CD4-positive, alpha-beta T cell treated with Interleukin-4 for 4 hours (primary cell): ENCODE results near the gene SF3B3.
"Not testable (repeated sequence)": the region's sequence is repeated elsewhere in the genome, so short reads cannot be mapped to it uniquely, and the experiment has no call there.

ENCODE experiments used
- DNase-seq: peaks from one replicate; pipeline ENCODE4 v3.0.0-alpha.2; 2020

The SF3B3 gene

DNA sequence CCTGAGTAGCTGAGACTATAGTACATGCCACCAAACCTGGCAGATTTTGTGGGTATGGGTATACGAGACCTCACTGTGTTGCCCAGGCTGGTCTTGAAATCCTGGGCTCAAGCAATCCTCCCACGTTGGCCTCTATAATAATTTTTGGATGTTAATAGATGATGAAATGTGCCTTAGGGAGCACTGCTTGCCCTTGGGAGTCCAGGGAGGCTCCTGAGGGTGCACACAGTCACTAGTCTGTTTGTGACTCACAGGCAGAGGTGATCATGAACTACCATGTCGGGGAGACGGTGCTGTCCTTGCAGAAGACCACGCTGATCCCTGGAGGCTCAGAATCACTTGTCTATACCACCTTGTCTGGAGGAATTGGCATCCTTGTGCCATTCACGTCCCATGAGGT, 46.1 kb downstream of the SF3B3 start:
- DNase-seq: no peak

DNA sequence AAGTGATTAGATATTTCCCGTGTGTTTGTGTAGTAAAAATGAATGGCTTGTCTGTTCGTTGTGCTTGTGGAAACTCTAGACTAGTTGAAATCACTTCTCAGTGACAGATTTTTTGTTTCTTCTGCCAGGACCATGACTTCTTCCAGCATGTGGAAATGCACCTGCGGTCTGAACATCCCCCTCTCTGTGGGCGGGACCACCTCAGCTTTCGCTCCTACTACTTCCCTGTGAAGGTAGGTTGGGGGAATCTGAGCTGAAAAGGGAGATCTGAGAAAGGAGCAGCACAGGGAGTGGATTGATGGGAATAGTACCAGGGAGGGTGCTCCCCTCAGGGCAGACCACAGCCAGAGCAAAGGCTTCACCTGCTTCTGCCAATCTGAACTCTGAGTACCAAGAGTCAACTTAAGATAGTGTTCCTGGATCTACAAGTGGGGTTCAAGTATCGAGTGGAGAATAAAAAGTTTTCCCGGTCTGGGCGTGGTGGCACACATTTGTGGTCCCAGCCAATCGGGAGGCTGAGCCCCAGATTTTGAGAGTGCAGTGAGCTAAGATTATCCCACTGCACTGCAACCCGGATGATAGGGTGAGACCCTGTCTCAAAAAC, 47.5 kb downstream of the SF3B3 start:
- DNase-seq: no peak

DNA sequence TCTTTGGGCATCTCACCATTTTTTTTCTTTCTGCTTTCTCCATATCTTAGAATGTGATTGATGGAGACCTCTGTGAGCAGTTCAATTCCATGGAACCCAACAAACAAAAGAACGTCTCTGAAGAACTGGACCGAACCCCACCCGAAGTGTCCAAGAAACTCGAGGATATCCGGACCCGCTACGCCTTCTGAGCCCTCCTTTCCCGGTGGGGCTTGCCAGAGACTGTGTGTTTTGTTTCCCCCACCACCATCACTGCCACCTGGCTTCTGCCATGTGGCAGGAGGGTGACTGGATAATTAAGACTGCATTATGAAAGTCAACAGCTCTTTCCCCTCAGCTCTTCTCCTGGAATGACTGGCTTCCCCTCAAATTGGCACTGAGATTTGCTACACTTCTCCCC, 48.0 kb downstream of the SF3B3 start:
- no peak for DNase-seq

DNA sequence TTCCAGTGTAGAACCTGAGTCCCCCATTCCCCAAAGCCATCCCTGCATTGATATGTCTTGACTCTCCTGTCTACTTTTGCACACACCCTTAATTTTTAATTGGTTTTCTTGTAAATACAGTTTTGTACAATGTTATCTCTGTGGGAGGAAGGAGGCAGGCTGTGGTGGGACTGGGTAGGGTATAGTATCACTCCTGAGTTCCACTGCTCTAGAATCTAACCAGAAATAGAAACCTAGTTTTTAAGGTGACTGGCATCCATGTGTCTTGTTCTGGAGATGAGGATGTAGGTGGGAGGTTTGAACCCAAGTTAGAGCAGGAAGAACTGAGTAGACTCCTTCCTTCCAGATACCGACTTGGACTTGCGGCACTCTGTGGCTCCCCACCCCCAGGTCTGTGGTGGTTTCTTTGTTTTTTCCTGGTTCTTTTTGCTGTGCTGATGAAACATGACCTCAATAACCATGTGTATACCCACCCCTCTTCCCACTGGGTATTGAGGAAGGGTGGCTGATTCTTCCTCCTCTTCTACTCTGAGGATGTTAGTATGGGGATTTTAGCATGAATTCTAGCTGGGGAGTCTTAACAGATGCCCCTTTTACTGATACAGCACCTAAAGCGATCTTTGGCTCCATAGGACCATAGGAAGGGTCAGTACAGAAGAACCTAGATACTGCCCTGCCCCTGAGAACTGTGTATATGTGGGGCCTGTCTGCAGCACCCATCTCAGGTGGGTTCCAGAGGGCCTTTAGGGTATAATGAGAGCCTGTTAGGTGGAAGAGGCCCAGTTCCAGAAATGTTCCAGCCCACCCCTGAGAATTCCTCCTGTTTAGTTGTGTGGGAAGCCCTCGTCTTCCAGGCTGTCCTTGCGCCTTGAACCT, 48.7 kb downstream of the SF3B3 start:
- DNase-seq: no peak

DNA sequence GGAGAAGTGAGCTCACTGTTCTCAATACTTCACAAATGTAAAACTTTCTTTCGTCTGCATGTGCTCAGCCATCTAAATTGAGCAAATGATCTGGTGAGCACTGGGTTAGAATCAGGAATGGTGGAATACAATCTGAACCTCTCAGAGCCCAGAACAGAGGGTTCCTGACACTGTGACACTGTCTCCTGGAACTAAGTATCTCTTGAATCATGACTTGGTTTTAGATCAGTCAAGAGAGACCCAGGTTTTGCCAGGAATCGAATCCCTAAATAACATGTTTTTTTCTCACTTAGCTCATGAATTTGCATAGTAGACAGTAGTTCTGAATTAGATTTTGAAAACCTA, 49.3 kb downstream of the SF3B3 start:
- DNase-seq: no peak

DNA sequence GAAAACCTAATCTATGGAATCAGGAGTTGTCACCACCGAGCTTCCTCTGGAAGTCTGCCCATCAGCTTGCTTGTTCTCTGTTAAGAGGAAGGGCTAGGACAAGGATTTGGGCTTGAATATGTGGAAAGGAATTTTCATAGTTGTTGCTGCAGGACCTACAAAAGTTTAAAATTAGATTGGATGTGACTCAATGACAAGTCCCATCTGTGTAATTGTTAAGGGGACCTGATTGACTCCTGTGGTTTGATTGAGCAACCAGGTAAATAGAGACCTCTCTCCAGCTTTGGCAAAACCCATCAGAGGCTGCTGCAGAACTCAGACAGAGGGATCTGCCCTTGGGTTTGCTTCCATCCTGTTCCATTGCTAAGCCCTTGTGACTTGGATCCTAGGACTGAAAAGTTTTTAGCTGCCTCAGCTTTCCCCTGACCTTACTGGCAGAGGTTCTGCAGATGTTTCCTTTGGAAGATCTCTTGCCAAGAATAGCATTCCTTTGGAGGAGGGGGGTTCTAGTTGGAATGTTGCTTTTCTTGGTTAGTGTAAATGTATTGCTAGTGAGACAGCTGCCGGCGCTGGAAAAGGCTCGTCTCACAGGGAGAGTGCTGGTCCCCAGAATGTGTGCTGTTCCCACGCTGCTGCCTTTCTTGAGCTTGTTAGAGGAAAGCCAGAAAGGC, 50.0 kb downstream of the SF3B3 start:
- DNase-seq: no peak

DNA sequence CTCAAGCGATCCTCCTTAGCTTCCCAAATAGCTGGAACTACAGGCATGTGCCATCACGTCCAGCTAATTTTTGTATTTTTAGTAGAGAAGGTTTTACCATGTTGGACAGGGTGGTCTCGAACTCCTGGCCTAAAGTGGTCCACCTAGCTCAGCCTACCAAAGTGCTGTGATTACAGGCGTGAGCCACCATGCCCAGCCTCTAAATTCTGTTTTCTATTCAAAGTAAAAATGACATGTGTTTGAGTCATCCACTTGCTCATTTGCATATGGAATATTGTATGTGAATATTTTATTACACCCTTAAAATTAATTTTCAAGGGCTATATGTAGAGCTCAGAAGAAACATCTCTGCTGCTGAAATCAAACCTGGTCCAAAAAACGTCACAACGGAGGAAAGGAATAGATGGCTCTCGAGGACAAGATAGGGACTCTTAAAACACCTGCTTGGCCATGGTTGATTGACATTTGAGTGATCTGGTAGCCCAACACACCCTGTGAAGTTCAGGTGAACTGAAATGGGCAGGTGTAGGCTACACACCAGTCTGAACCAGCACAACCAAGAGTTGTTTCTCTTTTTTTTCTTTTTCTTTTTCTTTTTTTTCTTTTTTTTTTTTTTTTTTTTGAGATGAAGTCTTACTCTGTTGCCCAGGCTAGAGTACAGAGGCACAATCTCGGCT, 51.1 kb downstream of the SF3B3 start:
- DNase-seq: no peak

DNA sequence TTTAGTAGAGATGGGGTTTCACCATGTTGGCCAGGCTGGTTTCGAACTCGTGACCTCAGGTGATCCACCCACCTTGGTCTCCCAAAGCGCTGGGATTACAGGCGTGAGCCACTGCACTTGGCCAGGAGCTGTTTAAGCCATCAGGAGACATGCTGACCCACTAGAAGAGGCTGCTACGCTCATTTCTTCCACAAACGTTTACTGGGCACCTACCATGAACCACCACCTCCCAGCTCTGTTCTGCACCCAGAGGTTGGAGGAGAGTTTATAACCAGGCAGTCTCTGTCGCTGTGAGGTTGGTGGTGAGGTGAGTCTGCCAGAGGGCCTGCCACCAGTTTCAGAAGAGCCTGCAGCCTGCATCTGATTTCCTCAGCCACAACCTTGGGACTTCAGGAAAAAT, 51.8 kb downstream of the SF3B3 start:
- DNase-seq: no peak

DNA sequence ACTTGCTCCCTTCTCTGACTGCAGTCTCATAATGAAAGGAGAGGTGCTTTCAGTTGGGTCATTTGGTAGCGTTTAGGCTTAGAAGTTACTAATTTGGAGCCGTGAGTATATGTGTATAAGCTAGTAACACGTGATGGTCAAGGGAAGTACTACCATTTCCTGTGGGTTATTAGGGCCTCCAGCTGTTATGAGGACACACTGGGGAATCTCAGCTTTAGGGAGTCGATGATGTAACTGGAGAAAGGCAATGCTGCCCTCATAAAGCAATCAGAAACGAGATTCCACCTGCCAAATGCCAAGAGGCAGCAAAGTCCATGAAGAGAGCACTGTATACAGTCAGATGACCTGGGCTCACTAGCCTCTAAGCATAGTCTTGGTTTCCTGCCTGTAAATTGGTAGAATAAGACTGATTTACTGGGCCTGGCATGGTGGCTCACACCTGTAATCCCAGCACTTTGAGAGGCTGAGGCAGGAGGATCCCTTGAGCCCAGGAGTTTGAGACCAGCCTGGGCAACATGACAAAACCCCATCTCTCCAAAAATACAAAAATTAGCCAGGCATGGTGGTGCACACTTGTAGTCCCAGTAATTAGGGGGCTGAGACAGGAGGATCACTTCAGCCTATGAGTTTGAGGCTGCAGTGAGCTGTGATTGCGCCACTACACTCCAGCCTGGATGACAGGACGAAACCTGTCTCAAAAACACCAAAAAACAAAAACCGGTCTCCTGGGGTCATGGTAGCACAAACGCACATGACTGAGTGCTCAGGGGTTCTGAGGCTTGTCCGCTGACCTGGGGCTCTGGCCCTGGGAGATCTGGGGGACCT, 53.0 kb downstream of the SF3B3 start:
- DNase-seq: no peak

DNA sequence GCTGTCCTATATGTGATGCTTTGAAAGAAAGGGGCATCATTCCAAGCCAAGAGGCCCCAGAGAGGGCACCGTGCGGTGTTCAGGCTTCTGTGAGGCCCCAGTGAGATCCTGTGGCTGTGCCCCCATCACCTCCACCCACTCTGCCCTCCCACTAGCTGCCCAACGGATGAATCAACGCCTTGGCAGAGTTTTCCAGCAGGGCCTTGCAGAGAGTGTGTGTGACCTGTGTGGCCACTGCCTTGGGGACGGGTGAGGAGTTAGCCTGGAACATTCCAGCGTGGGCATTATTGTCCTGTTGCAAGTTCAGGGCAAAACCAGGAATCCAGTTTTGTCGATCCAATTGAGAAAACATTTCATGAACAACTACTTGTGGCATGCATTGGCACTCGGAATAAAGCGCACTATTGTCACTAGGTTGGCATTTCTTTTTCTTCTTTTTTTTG, 53.7 kb downstream of the SF3B3 start:
- DNase-seq: no peak

DNA sequence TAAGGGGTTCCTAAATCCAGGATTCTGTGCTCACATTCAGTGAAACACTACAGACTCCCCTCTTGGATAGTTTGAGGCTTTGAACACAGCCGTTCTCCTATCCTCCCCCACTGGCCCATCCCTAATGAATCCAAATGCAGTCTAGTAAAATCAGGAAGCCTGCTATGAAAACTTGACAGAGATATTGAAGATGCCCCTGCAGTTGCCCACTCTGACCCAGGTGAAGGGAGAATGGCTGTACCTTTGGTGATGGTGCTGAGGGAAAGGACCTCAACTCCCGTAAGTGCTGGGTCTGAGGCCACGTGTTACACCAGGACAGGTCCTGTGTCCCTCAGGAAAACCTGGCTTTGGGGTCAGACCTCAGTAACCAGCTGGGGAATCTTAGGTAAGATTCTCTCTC, 54.4 kb downstream of the SF3B3 start:
- DNase-seq: no peak

DNA sequence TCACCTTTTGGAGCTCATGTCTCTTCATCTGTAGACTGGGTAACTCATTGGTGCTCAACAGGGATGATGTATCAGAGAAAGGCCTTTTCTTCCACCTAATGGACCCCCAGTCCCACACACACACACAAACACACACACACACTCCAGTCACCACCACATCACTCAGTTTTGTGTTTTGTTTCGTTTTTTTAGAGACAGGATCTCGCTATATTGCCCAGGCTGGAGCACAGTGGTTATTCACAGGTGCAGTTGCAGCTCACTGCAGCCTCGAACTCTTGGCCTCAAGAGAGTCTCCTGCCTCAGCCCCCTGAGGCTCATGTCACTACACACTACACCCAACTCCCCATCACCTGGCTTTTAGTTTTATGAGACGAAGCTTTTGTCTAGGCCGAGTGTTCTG, 55.6 kb downstream of the SF3B3 start:
- no peak for DNase-seq

DNA sequence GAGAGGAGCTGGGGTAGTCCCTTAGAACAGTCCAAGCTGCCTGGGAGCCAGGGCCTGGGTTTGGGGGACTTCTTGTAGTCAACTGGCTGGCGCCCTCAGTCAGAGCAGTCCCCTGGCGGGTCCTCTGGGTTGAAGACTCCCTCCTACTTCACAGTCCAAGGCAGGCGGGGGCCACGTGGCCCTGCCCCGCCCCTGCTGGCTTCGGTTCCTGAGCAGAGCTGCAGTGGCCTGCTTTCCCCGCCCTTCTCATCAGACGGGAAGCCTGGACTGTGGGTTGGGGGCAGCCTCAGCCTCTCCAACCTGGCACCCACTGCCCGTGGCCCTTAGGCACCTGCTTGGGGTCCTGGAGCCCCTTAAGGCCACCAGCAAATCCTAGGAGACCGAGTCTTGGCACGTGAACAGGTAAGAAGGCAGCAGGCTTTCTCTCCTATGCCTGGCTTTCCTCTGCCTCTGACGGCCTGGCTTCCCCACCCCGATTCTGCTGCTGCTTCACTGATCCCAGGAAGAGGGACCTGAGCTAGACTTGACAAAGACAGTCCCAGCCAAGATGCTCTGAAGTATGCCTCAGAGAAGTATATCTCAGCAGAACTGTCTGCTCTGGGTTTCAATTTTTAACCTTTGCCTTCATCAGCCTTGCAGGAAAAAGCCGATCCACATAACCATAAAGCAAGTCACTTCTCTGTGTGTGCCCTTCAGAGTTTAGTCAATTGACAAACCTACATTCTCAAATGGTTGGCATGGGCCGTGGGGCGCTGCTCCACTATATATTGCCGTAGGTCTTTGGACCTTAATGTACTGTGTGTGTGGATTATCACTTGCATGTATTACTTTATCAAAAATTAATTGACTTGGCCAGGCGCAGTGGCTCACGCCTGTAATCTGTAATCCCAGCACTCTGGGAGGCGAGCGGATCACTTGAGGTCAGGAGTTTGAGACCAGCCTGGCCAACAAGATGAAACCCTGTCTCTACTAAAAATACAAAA, 56.3 kb downstream of the SF3B3 start:
- no peak for DNase-seq

DNA sequence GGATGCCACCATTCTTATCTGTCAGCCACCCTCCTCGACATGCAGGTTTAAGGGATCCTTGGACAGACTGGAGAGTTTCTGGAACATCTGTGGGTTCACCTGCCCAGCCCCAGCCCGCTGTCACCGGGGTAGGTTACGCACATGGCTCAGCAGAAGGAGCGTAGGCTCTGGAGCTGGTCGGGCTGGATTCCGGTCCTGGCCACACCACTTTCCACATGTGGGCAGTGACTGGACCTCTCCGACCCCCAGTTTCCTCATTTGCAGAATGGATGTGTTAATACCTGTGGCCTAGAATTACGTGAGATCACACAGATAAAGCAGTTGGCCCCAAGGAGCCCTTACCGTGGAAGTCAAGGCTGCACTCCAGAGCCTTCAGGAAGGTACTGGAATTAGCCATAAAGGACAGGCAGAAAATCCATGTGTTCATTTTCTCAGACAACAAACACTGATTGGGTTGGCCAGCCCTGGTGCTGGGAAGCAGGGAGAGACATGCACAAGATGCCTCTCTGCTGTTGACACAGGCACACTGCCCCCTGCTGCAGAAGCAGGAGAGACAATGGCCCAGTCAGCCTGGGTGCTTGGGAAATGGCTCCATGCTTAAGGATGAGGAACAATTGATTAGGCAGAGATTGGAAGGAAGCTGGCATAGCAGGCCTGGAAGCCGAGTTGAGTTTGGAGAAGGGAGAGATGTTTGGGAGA, 58.8 kb downstream of the SF3B3 start:
- DNase-seq: no peak

DNA sequence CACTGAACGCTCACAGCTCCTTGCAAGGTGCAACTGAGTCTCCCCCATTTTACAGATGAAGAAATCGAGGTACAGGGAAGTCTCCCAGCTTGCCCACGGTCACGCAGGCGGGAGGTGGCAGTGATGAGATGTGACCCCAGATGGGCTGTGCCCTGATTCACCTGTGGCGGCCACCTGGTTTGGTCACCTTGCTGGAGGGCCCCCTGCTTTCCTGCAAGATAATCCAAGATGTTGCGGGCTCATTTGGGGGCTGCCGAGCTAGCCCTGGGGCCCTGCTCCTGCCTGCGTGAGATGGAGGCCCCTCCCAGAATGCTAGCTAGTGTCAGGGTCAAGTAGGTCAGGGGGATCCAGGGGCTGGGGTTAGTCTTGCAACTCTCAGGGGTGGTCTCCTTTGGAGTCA, 63.1 kb downstream of the SF3B3 start:
- DNase-seq: no peak

DNA sequence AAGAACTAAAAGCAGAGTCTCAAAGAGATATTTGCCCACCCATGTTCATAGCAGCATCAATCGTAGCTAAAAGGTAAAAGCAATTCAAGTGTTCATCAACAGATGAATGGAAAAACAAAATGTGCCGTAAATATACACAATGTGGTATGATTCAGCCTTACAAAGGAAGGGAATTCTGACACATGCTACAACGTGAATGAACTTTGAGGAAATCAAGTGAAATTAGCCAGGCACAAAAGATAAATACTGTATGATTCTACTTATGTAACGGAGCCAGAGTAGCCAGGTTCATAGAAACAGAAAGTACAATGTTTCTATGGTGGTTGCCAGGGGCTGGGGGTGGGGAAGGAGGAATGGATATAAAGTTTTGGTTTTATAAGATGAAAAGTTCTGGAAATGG, 64.9 kb downstream of the SF3B3 start:
- no peak for DNase-seq

DNA sequence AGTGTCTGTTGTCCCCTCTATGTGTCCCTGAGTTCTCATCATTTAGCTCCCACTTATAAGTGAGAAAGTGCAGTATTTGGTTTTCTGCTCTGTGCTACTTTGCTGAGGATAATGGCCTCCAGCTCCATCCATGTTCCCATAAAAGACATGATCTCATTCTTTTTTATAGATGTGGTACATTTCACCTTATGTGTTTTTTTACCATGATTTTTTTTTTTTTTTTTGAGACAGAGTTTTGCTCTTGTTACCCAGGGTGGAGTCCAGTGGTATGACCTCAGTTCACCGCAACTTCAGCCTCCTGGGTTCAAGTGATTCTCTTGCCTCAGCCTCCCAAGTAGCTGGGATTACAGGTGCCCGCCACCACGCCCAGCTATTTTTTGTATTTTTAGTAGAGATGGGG, 65.8 kb downstream of the SF3B3 start:
- DNase-seq: not testable (repeated sequence)

DNA sequence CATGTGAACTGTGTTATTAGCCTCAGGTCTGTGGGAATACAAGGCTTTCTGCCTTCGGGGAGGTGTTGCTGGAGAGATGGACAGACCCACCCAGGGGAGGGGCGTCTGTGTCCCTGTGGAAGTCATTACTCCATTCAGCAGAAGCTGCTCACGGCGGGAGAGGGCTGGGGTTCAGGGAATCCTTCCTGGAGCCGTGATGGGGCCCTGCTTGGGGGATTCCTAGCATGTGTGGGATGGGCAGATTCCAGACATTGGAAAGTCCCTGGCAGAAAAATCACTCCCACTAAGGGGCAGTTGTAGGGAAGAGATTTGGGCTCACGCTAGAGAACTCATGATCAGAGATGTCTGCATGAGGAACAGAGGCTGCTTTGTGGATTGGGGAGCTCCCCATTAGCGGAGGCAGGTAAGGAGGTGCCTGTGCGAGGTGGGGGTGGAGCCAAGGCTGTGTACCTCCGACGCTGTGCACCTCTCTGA, 66.4 kb downstream of the SF3B3 start:
- no peak for DNase-seq

DNA sequence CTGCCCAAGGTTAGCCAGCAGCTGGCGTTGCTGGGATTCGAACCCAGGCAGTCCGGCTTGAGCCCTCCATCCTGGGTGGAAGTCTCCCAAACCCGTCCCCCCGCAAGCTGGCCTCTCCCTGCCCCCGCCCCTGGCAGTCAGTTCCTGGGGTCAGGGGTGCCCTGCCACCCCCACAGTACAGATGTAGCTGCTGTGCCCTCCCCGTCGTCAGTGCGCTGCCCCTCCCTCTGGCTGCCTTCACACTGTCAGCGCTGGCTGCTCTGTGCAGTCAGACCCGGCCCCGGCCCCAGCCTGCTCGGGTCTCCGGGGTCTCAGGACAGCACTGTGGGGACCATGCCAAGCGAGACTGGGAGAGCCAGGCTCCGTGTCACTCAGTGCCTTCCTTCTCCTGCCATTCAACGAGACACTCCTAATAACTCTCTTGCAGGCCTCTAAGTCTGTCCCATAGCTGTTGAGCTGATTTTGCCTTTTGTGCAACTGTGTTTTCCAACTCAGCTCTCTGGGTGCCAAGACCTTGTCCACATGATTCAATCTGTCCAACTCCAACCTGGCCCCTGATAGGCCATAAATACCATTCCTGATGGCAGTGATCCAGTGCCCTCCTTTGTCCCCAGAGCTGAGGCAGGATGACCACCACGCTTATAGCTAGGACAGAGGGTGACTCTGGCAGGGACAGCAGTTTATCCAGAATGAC, 67.3 kb downstream of the SF3B3 start:
- DNase-seq: no peak

DNA sequence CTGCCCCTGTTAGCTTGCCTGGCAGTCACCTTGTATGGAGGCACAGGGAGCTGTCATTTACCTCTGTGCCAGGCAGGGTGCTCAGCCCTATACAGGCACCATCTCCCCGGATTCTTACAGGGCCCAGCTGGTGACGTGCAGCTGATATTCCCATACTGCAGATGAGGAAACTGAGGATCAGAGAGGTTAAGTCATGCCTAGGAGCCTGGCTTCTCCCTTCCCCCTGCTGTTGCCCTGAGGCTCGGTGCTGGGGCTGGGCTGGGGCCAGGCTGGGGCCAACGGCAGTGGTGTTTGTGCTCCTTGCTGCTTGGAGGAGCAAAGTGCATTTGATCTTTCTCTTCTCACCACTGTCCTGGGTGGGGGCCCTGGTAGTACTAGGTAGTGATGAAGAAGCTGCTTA, 68.0 kb downstream of the SF3B3 start:
- no peak for DNase-seq
